WTC11 (cell line): ENCODE results near the gene CD200R1. TPM values are rescaled to one million over a fixed set of nuclear protein-coding genes. Genes with fewer than 3 reads are reported as not detected.

Experiments used
- ATAC-seq: fragments of 200-7000 bp; cut with Tn5 transposase; 2 replicates; pipeline ENCODE4 v1.10.0; 2021; ENCODE audit warnings: mild to moderate bottlenecking, moderate library complexity
- CTCF ChIA-PET: fragments of 300-600 bp; sonication (Branson Sonifier 250); formaldehyde crosslinking; loops from one replicate; lab custom pipeline; 2021; ENCODE audit warnings: antibody characterized with exemption; lab: Charles Lee
- POLR2A ChIA-PET: fragments of 350-600 bp; sonication (Branson Sonifier 250); formaldehyde crosslinking; loops from one replicate; lab custom pipeline; 2021; ENCODE audit warnings: antibody characterized with exemption; lab: Charles Lee
- DNase-seq: peaks from one replicate; pipeline ENCODE4 v3.0.0; 2021; ENCODE audit warnings: low spot score
- H3K27ac Mint-ChIP-seq: 2 replicates; pipeline ENCODE4 v1.8.0; 2021; ENCODE audit warnings: mixed read lengths
- H3K27me3 Mint-ChIP-seq: 2 replicates; pipeline ENCODE4 v1.8.0; 2021; ENCODE audit warnings: low read depth, mild to moderate bottlenecking, moderate library complexity, mixed read lengths
- H3K36me3 Mint-ChIP-seq: 2 replicates; pipeline ENCODE4 v1.8.0; 2021; ENCODE audit warnings: mixed read lengths
- H3K4me1 Mint-ChIP-seq: 2 replicates; pipeline ENCODE4 v1.8.0; 2022; ENCODE audit warnings: mixed read lengths
- H3K4me3 Mint-ChIP-seq: 2 replicates; pipeline ENCODE4 v1.8.0; 2021; ENCODE audit warnings: mild to moderate bottlenecking, moderate library complexity, mixed read lengths
- H3K9me3 Mint-ChIP-seq: 2 replicates; pipeline ENCODE4 v1.8.0; 2021; ENCODE audit warnings: mixed read lengths
- ESRRA ChIP-seq: sonication (generic); formaldehyde crosslinking; IDR thresholded peaks from 2 replicates; pipeline ENCODE4 v1.8.1; 2022; ENCODE audit warnings: mild to moderate bottlenecking, missing genetic modification reagents, borderline replicate concordance
- FOXJ3 ChIP-seq: sonication (generic); formaldehyde crosslinking; IDR thresholded peaks from 2 replicates; pipeline ENCODE4 v1.9.0; 2021; ENCODE audit warnings: missing genetic modification reagents, mild to moderate bottlenecking, borderline replicate concordance
- FOXK1 ChIP-seq: sonication (generic); formaldehyde crosslinking; IDR thresholded peaks from 2 replicates; pipeline ENCODE4 v1.8.0; 2022; ENCODE audit warnings: mild to moderate bottlenecking, moderate library complexity, missing genetic modification reagents
- FOXP1 ChIP-seq: sonication (generic); formaldehyde crosslinking; IDR thresholded peaks from 2 replicates; pipeline ENCODE4 v1.8.0; 2022; ENCODE audit warnings: missing genetic modification reagents, mild to moderate bottlenecking, moderate library complexity, borderline replicate concordance
- GABPB1 ChIP-seq: sonication (generic); formaldehyde crosslinking; IDR thresholded peaks from 2 replicates; pipeline ENCODE4 v1.8.1; 2023; ENCODE audit warnings: mild to moderate bottlenecking, missing genetic modification reagents
- NFYB ChIP-seq: sonication (generic); formaldehyde crosslinking; conservative IDR thresholded peaks from 2 replicates; pipeline ENCODE4 v1.8.0; 2022; ENCODE audit warnings: low read depth, missing genetic modification reagents
- NR2C2 ChIP-seq: sonication (generic); formaldehyde crosslinking; IDR thresholded peaks from 2 replicates; pipeline ENCODE4 v1.8.0; 2022; ENCODE audit warnings: mild to moderate bottlenecking, missing genetic modification reagents
- SMAD4 ChIP-seq: sonication (generic); formaldehyde crosslinking; IDR thresholded peaks from 2 replicates; pipeline ENCODE4 v1.8.0; 2022; ENCODE audit warnings: mild to moderate bottlenecking, missing genetic modification reagents
- TEAD1 ChIP-seq: sonication (generic); formaldehyde crosslinking; IDR thresholded peaks from 2 replicates; pipeline ENCODE4 v1.8.0; 2022; ENCODE audit warnings: mild to moderate bottlenecking, missing genetic modification reagents
- ZNF219 ChIP-seq: sonication (generic); formaldehyde crosslinking; IDR thresholded peaks from 2 replicates; pipeline ENCODE4 v1.8.0; 2023; ENCODE audit warnings: missing genetic modification reagents, mild to moderate bottlenecking, borderline replicate concordance
- total RNA-seq: library from RNA; stranded (reverse); gene quantifications from 3 replicates; pipeline ENCODE4 v1.2.3, GENCODE V29; 2021
- TF ChIP-seq, protein P1 (sequence below): sonication (generic); formaldehyde crosslinking; conservative IDR thresholded peaks from 2 replicates; pipeline ENCODE4 v1.8.1; 2023; ENCODE audit warnings: mild to moderate bottlenecking, low read depth, missing genetic modification reagents, moderate library complexity
- TF ChIP-seq, protein P2 (sequence below): sonication (generic); formaldehyde crosslinking; IDR thresholded peaks from 2 replicates; pipeline ENCODE4 v1.8.0; 2022; ENCODE audit warnings: mild to moderate bottlenecking, missing genetic modification reagents
- TF ChIP-seq, protein P3 (sequence below): sonication (generic); formaldehyde crosslinking; IDR thresholded peaks from 2 replicates; pipeline ENCODE4 v1.8.1; 2023; ENCODE audit warnings: mild to moderate bottlenecking, moderate library complexity, missing genetic modification reagents
- TF ChIP-seq, protein P4 (sequence below): sonication (generic); formaldehyde crosslinking; IDR thresholded peaks from 2 replicates; pipeline ENCODE4 v1.8.1; 2023; ENCODE audit warnings: mild to moderate bottlenecking, missing genetic modification reagents
- TF ChIP-seq, protein P5 (sequence below): fragments of 250-450 bp; sonication (Bioruptor Pico); IDR thresholded peaks from 2 replicates; pipeline ENCODE4 v2.1.2; 2022; ENCODE audit warnings: mild to moderate bottlenecking, moderate library complexity
- TF ChIP-seq, protein P6 (sequence below): sonication (generic); formaldehyde crosslinking; IDR thresholded peaks from 2 replicates; pipeline ENCODE4 v1.8.1; 2023; ENCODE audit warnings: mild to moderate bottlenecking, missing genetic modification reagents, borderline replicate concordance

The CD200R1 gene
- total RNA-seq, 1 experiment from 2014 or later: not detected

DNA sequence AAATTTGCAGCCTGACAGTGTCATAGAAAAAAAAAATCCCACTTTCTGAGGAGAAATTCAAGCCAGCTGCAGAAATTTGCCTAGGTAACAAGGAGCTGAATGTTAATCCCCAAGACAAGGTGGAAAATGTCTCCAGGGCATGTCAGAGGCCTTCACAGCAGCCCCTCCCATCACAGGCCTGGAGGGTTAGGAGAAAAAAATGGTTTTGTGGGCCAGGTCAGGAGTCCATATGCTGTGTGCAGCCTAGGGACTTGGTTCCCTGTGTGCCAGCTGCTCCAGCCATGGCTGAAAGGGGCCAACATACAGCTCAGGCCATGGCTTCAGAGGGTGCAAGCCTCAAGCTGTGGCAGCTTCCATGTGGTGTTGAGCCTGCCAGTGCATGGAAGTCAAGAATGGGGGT is 11.2 kb downstream of the CD200R1 start:
- Mint-ChIP-seq H3K4me3 (no peak overlapping the region), H3K36me3 (peaks cover 25% of the 10 kb centered on the region), H3K27me3 (peaks cover 5% of the 10 kb centered on the region; the same call in 1 of the 2 replicates), H3K4me1 (peaks cover 4% of the 10 kb centered on the region), H3K27ac (no peak overlapping the region), H3K9me3 (peaks cover 35% of the 10 kb centered on the region)
- POLR2A ChIA-PET: no interaction called here
- CTCF ChIA-PET: no interaction called here
- DNase-seq: no peak
- no peak for ATAC-seq
- no peak for TF ChIP-seq GABPB1 (CRISPR knock-in tag)
- TF ChIP-seq, protein P1, sequence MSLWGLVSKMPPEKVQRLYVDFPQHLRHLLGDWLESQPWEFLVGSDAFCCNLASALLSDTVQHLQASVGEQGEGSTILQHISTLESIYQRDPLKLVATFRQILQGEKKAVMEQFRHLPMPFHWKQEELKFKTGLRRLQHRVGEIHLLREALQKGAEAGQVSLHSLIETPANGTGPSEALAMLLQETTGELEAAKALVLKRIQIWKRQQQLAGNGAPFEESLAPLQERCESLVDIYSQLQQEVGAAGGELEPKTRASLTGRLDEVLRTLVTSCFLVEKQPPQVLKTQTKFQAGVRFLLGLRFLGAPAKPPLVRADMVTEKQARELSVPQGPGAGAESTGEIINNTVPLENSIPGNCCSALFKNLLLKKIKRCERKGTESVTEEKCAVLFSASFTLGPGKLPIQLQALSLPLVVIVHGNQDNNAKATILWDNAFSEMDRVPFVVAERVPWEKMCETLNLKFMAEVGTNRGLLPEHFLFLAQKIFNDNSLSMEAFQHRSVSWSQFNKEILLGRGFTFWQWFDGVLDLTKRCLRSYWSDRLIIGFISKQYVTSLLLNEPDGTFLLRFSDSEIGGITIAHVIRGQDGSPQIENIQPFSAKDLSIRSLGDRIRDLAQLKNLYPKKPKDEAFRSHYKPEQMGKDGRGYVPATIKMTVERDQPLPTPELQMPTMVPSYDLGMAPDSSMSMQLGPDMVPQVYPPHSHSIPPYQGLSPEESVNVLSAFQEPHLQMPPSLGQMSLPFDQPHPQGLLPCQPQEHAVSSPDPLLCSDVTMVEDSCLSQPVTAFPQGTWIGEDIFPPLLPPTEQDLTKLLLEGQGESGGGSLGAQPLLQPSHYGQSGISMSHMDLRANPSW: no peak
- TF ChIP-seq FOXJ3 (CRISPR knock-in tag): no peak
- TF ChIP-seq, protein P2, sequence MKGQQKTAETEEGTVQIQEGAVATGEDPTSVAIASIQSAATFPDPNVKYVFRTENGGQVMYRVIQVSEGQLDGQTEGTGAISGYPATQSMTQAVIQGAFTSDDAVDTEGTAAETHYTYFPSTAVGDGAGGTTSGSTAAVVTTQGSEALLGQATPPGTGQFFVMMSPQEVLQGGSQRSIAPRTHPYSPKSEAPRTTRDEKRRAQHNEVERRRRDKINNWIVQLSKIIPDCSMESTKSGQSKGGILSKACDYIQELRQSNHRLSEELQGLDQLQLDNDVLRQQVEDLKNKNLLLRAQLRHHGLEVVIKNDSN (CRISPR knock-in tag): no peak
- TF ChIP-seq, protein P3, sequence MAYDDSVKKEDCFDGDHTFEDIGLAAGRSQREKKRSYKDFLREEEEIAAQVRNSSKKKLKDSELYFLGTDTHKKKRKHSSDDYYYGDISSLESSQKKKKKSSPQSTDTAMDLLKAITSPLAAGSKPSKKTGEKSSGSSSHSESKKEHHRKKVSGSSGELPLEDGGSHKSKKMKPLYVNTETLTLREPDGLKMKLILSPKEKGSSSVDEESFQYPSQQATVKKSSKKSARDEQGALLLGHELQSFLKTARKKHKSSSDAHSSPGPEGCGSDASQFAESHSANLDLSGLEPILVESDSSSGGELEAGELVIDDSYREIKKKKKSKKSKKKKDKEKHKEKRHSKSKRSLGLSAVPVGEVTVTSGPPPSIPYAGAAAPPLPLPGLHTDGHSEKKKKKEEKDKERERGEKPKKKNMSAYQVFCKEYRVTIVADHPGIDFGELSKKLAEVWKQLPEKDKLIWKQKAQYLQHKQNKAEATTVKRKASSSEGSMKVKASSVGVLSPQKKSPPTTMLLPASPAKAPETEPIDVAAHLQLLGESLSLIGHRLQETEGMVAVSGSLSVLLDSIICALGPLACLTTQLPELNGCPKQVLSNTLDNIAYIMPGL (CRISPR knock-in tag): no peak
- TF ChIP-seq ESRRA: no peak

DNA sequence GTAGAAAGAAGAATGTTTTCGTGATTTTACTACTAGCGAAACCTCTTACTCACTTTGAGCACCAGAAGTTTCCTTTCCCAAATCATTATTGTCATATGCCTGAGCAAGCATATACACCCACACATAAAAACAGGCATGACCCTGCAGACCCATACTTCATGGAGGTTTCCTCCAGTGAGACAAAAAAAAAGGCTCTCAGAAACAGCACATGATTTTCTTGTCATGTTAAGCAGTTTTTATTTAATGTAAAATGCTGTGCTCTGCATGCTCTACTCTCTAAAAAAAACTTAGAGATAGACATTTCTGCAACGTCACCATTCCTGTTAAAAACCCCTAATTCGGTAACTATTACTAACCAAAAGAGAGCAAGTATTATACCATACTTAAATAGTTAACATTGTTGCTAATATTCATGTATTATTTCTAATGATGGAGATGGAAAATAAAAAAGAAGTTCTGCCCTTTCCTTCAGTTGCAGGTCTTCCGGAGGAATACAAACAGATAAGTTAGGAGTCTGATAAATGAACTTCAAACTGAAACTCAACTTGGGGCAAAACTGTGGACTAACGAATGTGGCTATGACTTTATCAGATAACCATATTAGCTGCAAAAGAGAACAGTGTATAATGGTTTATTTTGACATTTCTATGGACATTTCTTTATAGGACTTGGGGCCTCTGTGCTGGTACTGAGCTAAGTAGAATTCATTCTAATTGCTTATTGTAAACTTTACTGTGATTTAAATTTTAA is 15.9 kb downstream of the CD200R1 start:
- H3K4me3 Mint-ChIP-seq: no peak overlapping the region
- peaks cover 26% of the 10 kb centered on the region for H3K9me3 Mint-ChIP-seq
- no peak for DNase-seq
- H3K27me3 Mint-ChIP-seq: no peaks in the 10 kb centered on the region
- TF ChIP-seq NR2C2 (no peak), SMAD4 (CRISPR knock-in tag) (no peak), FOXK1 (CRISPR knock-in tag) (no peak), FOXJ3 (CRISPR knock-in tag) (no peak), ZNF219 (no peak), TEAD1 (no peak), NFYB (CRISPR knock-in tag) (no peak), FOXP1 (no peak)
- TF ChIP-seq, protein P4, sequence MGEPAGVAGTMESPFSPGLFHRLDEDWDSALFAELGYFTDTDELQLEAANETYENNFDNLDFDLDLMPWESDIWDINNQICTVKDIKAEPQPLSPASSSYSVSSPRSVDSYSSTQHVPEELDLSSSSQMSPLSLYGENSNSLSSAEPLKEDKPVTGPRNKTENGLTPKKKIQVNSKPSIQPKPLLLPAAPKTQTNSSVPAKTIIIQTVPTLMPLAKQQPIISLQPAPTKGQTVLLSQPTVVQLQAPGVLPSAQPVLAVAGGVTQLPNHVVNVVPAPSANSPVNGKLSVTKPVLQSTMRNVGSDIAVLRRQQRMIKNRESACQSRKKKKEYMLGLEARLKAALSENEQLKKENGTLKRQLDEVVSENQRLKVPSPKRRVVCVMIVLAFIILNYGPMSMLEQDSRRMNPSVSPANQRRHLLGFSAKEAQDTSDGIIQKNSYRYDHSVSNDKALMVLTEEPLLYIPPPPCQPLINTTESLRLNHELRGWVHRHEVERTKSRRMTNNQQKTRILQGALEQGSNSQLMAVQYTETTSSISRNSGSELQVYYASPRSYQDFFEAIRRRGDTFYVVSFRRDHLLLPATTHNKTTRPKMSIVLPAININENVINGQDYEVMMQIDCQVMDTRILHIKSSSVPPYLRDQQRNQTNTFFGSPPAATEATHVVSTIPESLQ (CRISPR knock-in tag): no peak
- TF ChIP-seq, protein P5, sequence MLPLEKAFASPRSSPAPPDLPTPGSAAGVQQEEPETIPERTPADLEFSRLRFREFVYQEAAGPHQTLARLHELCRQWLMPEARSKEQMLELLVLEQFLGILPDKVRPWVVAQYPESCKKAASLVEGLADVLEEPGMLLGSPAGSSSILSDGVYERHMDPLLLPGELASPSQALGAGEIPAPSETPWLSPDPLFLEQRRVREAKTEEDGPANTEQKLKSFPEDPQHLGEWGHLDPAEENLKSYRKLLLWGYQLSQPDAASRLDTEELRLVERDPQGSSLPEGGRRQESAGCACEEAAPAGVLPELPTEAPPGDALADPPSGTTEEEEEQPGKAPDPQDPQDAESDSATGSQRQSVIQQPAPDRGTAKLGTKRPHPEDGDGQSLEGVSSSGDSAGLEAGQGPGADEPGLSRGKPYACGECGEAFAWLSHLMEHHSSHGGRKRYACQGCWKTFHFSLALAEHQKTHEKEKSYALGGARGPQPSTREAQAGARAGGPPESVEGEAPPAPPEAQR (CRISPR knock-in tag): no peak
- TF ChIP-seq, protein P6, sequence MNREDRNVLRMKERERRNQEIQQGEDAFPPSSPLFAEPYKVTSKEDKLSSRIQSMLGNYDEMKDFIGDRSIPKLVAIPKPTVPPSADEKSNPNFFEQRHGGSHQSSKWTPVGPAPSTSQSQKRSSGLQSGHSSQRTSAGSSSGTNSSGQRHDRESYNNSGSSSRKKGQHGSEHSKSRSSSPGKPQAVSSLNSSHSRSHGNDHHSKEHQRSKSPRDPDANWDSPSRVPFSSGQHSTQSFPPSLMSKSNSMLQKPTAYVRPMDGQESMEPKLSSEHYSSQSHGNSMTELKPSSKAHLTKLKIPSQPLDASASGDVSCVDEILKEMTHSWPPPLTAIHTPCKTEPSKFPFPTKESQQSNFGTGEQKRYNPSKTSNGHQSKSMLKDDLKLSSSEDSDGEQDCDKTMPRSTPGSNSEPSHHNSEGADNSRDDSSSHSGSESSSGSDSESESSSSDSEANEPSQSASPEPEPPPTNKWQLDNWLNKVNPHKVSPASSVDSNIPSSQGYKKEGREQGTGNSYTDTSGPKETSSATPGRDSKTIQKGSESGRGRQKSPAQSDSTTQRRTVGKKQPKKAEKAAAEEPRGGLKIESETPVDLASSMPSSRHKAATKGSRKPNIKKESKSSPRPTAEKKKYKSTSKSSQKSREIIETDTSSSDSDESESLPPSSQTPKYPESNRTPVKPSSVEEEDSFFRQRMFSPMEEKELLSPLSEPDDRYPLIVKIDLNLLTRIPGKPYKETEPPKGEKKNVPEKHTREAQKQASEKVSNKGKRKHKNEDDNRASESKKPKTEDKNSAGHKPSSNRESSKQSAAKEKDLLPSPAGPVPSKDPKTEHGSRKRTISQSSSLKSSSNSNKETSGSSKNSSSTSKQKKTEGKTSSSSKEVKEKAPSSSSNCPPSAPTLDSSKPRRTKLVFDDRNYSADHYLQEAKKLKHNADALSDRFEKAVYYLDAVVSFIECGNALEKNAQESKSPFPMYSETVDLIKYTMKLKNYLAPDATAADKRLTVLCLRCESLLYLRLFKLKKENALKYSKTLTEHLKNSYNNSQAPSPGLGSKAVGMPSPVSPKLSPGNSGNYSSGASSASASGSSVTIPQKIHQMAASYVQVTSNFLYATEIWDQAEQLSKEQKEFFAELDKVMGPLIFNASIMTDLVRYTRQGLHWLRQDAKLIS (CRISPR knock-in tag): no peak
- no peak overlapping the region for H3K27ac Mint-ChIP-seq
- ChIA-PET CTCF (interaction anchor here (1.5 kb wide), 1 partner anchor 224 kb away, joined by 4 read pairs; no protein-coding TSS in a partner anchor), POLR2A (no interaction called here)
- ATAC-seq: no peak
- peaks cover 13% of the 10 kb centered on the region for H3K36me3 Mint-ChIP-seq
- peaks cover 4% of the 10 kb centered on the region for H3K4me1 Mint-ChIP-seq
